ENCODE data around the gene PGM5.

DNA sequence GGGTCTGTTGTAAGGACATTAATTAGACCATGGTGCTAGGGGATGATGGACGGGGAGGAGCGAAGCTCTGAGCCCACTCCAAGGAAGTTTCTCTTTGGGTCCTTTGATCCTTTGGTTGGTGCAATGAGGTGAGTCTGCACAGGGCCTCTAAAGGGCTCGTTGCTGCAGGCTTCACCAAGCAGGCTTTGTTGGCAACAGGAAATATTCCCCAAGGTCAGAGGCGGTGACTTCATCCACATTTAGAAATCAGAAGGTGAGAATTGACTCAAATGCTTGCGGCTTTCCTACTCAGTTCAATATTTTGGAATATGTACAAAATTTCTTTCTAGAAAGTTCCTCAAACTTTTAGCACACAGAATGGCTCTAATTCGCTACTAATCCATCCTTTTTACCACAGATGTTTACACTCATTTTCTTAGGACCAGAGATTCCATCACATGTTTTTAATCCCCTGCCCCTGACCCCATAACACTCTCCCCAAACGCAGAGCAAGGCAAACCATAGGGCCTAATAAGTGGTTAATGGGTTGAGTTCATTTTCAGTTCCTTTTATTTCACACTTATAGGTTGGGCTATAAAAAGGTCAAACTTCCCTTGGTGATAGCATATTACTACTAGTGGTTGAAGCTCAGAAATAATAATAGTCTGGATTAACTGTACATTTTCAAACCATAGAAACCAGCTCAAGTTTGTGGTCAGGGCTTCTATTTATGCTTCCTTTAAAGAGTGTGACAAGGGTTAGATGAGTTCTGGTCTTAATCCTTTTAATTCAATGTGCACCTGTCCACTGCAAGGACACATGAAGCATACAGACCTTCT is 221.6 kb downstream of the PGM5 start:
- TF ChIP-seq POLR2A (IDR thresholded peaks at IDR 0.05; ENCODE audit: low read depth, low read length) (no peak), POLR2AphosphoS5 (IDR thresholded peaks at IDR 0.05; ENCODE audit: low read depth, low read length) (no peak)
